Measurements from ENCODE around the gene ARPP19.
"Not testable (repeated sequence)": the region's sequence is repeated elsewhere in the genome, so short reads cannot be mapped to it uniquely, and the experiment has no call there.

The ARPP19 gene, protein sequence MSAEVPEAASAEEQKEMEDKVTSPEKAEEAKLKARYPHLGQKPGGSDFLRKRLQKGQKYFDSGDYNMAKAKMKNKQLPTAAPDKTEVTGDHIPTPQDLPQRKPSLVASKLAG

DNA sequence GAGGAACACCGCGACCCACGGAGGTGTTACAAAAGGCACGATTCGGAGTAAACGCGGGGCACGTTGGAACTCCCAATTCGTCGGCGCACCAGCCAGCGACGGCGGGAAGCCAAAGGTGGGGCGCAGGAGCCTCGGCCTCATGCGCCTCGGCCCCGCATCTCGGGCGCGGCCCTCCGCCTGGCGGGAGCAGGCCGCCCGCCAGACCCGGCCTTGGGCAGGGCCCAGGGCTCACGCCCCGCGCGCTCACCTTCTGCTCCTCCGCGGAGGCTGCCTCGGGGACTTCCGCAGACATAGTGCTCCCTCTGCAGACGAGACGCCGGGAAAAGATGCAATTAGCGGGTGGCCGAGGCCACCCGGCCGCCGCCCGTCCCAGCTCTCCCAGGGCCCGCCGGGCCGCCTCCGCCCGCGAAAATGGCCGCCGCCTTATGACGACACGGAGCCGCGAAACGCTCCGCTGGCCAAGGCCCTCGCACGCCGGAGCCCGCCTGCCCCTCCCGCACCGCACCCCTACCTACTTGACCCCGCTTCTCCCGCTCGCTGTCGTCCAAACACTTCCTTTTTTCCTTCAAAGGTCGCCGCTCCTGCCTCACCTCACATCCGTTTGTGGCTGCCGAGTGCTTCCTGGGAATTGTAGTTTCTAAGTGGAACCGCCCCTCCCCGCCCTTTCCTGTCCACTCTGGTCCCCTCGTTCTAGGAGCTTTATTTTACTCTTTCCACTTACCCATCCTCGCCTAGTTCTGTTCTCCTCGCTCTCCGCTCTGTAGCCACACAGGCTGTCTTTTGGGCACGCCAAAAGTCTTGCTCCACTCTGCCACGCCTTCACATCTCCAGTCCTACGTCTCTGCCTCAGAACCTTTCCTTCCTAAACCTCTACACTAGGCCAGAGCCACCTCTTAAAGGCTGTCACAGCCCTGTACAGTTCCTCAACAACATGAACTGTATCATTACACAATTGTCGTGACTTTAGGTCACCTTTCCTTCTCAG, at the start of gene ARPP19:
Gene ARPP19 (minus strand): TSS at position 430 of the 985 bp plus-strand sequence. CDS start 138 bp downstream, at position 292.
- peak; percentile 89 for DNase-seq

DNA sequence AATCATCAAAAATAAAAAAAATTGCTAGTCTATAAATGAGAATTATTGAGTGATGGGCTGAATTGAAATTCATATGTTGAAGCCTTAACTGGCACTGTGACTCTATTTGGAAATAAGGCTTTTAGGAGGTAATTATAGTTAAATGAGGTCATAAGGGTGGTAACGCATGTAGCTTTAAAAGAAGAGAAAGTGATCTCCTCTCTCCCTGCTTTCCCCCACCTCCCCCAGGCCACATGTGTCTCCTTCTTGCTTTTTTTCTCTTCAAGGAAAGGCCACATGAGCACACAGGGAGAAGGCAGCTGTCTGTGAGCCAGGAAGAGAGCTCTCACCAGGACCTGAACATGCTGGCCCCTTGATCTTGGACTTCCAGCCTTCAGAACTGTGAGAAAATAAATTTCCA, 48.2 kb upstream of the ARPP19 start:
- DNase-seq: no peak

DNA sequence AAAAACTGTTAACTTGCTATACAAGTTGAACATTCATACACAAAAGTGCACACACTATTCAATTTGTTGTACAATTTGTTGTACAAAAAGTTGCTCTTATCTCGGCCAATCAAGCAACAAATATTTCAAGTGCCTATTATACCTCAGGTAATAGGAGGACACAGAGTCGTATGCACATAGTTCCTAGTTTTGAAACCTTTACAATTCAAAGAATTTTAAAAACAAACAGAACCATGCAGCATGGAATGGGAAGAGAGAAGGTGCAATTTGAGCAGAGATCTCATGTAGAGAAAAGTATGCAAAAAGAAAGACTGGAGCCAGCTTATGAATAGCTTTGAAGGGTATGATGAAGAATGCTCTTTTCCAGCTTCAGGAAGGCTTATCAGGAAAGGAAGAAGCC, 46.5 kb upstream of the ARPP19 start:
- no peak for DNase-seq

DNA sequence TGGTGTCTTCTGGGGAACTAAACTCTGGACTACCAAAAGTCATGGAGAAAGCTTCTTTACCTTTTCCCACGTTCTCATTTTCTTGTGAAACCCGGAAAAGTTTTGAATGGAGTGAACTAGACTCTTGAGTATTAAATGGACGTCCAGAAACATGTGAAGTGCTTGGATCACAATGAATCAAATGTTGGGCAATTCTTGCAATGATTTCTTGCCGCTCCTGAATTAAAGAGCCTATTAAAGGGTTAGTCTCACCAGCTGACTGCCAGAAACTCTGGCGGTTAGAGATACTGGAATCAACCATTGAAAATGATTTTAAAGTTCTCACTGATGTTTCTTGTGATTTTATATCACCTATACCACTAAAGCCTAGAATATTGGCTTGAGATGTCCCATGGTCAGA, 40.8 kb upstream of the ARPP19 start:
- DNase-seq: no peak

DNA sequence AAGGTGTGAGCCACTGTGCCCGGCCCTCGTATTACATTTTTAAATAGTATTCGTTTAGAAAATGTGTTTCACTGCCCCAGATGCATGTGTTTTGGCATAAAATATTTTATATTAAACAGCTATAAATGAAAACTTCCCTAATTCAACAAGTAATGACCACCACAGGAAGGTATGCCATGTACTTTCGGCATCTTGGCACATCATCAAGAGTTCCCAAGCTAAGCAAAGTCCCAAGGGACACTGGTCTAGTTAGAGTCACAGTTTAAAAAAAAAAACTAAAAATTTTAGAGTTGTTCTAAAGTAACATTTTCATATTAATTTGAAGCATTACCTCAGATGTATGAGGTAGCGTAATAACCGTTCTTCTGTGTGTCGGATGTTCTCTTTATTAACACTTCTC, 15.6 kb upstream of the ARPP19 start:
- DNase-seq: no peak

DNA sequence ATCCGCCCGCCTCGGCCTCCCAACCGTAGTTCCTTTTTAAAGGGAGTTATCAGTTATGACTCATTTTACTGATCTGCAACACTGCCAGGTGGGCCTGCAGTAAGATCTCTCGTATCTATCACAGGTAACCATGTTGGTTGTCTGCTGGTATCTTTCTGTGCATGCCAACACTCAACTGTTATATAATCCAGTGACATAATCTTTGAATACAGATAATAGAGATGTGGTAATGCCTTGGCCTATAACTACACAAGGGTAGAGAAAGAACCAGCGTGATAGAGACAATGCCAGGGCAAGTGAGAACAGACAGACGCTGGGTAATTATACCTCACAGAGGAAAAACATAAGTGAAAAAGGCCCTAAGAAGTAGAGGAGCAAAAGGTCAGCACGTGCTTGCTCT, 11.0 kb upstream of the ARPP19 start:
- no peak for DNase-seq

DNA sequence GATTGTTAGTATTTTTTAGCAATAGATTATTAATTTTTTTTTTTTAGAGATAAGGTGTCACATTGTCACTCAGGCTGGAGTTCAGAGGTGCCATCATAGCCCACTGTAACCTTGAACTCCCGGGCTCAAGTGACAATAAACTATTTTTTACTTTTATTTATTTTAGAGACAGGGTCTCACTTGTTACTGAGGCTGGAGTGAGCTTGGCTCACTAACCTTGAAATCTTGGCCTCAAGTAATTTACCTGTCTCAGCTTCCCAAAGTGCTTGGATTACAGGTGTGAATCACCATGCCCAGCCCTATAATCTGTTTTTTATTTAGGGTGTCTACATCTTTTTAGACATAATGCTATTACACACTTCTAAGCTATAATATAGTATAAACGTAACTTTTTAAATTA, 7.9 kb upstream of the ARPP19 start:
- no peak for DNase-seq

DNA sequence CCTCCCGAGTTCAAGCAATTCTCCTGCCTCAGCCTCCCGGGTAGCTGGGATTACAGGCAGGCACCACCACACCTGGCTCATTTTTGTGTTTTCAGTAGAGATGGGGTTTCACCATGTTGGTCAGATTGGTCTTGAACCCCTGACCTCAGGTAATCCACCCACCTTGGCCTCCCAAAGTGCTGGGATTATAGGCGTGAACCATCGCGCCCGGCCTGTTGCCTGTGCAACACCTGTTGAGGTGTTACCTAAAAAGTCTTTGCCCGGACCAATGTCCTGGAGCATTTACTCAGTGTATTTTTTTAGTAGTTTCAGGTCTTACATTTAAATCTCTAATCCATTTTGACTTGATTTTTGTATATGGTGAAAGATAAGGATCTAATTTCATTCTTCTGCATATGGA, 6.7 kb upstream of the ARPP19 start:
- DNase-seq: not testable (repeated sequence)

DNA sequence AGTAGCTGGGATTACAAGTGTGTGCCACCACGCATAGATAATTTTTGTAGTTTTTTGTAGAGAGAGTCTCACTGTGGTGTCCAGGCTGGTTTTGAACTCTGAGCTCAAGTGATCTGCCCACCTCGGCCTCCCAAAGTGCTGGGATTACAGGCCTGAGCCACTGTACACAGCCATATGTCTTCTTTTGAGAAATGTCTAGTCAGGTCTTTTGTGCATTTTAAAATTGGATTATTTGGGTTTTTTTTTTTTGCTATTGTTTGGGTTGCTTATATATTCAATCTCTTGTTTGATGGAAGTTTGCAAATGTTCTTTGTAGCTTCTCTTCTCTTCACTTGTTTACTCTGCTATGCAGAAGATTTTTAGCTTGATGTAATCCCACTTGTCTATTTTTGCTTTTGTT, 6.2 kb upstream of the ARPP19 start:
- DNase-seq: no peak

DNA sequence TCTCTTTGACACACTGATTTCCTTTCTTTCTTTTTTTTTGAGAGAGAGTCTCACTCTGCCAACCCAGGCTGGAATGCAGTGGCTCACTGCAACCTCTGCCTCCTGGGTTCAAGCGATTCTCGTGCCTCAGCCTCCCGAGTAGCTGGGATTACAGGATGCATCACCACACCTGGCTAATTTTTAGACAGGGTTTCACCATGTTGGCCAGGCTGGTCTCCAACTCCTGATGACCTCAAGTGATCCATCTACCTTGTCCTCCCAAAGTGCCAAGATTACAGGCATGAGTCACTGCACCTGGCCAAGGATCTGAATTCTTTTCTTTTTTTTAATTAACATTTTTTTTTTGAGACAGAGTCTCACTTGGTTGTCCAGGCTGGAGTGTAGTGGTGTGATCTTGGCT, 5.8 kb upstream of the ARPP19 start:
- DNase-seq: not testable (repeated sequence)

DNA sequence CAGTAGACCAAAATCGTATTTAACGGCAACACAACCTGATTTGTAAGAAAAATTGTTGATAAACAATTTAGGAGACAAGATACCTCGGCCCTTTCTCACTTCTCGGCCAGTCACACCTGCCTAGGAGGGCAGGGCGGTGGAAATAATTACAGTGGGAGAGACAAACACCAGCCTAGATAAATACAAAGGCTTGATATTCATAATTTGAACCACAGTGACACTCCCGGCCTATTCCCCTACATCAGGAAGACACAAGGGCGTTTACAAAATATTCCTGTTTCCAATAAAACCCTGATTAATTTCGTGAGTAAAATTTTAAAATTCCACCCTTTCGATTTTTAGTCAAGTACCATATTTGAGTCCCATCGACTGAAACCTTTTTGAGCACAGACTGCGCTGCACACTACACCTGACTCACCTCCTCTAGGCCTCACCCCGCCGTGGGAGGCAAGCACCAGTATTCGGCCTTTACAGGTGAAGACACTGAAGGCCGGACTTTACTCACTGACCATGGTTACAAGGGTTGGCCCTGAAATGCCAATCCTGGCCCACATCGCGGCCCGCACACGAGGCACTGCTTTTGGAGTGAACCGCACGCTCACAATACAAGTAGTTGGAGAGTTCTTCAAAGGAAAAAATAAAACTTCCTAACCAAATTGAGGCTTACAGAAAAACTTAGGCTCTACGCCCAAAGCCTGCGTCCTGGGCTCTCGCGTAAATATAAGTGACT, 794 bp downstream of the ARPP19 start:
- DNase-seq: peak; percentile 42

DNA sequence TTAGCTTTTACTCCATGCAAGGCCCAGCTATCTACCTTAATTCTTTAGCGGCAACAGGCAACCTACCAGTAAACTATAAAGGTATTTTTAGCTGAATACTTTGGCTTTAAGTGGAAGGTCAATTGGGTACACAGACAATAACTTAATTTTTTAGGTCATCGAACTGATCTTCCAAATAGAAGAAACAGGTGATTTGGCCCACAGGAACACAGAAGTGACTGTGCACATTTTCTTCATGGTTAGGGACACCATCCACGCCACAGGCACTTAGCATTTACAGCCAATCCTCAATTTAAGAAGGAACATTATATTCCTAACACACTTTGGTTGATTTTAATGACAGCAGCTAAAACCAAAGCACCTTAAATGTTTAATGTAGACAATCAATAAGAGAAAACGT, 1.9 kb downstream of the ARPP19 start:
- DNase-seq: no peak

DNA sequence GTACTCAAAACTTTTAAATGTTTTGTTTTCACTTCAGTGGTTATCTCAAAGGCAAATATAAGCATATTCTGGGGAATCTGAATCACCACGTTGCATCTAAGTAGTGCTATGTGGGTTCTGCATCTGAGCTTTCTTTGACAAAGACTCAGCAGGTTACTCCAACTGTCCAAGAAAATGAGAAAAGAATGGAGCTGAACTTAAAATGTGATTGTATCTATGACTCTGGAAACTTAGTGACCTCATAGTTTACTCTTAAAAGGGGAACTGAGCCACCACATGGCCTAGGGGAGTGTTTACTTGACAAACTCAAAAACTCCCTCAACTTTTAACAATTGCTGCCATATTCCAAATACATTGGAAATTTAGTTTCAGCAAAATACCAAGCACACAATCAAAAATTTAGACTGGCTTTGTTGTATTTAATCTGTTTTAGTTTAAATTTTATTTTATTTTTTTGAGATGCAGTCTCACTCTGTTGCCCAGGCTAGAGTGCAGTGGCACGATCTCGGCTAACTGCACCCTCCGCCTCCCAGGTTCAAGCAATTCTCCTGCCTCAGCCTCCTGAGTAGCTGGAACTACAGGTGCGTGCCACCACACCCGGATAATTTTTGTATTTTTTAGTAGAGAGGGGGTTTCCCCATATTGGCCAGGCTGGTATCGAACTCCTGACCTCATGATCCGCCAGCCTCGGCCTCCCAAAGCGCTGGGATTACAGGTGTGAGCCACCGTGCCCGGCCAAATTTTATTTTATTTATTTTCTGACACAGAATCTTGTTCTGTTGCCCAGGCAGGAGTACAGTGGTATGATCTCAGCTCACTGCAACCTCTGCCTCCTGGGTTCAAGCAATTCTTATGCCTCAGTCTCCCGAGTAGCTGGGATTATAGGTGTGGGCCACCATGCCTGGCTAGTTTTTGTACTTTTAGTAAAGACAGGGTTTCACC, 3.1 kb downstream of the ARPP19 start:
- not testable (repeated sequence) for DNase-seq

DNA sequence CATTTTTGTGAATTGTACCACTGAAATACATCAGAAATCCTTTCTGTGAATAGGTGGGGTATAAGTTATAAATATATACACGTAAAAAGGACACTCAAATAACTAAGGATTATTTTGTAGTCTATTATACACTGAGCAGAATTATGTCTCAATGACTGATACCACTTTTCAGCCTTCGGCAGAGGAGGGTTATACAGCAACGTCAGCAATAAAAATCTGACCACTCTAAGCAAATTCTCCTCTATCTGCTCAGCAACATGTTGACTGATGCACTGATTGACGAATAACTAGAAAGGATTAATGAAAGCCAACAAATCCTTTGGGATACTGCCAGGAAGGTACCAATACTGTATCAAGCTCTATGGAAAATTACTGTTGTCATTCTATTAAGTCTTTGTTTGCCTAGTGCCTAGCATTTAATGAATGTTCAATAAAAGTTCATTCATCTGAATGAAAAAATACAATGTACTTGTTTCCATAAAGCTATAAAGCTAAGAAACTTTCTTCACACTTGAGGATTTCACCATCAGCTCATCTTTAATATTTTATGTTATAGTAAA, 5.2 kb downstream of the ARPP19 start:
- DNase-seq: no peak

DNA sequence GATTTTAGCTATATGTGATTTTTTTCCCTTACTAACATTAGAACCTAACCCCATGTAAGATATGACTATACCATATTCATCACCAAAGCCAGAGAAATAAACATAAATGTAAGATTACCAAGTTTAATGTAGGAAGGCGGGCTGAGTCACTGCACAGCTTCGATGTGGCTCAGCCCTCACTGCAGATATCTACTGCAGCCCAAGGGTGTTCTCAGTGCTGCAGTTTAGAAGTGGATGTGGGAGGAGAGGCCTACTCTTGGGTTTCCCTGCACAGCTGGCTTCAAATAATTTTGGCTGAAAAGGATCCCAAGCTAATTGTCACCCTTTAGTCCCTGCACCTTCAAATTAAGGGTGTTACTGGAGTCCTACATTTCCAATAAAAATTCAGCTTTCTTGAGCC, 9.3 kb downstream of the ARPP19 start:
- no peak for DNase-seq

DNA sequence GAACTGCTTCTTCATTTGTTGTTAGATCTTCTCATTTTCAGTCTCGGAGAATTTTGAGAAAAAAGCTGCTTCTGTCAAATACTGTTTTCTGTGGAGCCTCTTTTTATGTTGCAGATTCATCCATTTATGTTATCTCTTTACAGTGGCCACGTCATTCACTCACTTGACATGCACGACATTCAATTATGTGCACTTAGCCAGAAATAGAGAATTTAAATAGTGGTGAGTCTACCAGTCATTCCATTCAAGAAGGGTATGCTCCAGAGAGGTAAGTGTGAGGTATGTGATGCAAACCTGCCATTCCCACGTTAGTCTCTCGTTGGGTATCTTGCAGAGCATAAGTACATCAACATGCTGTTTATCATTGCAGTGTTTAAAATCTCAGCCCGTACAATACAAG, 9.8 kb downstream of the ARPP19 start:
- DNase-seq: no peak

DNA sequence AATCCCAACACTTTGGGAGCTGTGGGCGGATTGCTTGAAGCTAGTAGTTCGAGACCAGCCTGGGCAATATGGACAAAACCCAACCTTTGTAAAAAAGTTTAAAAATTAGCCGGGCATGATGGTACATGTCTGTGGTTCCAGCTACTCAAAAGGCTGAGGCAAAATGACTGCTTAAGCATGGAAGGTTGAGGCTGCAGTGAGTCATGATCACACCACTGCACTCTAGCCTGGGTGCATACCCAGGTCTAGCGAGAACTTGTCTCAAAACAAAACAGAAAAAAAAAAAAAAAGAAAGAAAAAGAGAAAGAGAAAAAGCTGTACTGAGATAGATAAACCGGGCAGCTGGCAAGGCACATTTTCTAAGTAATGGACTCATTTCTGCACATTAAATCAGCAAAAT, 10.6 kb downstream of the ARPP19 start:
- DNase-seq: peak; percentile 36

DNA sequence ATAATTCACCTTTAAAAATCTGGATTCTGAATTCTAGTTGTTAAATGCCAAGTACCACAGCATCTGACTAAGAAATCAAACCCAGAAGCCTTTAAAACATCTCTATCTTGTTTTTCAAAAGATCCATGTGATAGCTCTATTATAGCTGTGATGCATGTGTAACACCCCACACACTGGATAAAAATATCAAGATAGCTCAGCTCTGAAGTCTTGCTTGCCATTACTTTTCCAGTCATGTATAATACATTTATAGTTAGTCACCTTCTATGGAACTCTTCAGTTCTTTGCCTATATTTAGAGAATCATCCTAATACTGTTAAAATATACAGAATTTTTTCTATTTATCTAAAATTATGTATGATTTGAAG, 11.6 kb downstream of the ARPP19 start:
- DNase-seq: no peak

DNA sequence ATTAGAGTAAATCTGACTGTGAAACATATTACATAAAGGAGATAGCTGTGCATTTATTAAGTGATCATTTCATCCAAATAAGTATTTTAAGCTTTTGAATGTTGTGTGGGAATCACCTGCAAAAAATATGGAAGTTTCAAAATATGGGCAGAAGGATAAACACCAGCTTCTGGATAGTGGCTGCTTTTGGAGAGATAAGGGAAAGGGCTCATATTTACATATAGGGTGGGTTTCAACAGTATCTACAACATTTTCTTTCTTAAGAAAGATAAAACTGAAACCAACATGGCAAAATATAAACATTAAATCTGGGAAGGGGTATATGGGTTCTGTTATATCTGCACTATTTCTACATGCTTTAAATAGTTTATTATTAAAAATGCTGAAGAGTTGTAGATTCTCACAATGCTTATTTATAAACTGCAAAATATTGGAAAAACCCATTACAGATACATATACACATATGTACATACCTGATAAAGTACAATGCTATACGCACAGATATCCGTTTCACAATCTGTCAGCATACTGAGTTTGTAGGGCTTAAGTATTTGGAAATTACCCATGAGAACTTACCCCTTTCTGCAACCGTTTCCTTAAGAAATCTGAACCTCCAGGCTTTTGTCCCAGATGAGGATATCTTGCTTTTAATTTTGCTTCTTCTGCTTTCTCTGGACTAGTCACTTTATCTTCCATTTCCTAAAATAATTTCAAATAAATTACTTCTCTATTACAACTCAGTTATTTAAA, 12.1 kb downstream of the ARPP19 start:
- DNase-seq: no peak

DNA sequence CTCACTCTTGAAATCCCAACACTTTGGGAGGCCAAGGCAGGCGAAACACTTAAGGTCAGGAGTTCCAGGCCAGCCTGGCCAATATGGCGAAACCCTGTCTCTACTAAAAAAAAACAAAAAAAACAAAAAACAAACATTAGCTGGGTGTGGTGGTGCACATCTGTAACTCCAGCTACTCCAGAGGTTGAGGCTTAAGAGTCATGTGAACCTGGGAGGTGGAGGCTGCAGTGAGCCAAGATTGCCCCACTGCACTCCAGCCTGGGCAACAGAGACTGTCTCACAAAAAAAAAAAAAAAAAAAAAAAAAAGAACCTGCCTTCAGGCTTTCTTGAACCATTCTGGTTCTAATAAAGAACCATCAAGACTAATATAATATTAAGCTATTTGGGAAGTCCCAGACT, 16.5 kb downstream of the ARPP19 start:
- no peak for DNase-seq

DNA sequence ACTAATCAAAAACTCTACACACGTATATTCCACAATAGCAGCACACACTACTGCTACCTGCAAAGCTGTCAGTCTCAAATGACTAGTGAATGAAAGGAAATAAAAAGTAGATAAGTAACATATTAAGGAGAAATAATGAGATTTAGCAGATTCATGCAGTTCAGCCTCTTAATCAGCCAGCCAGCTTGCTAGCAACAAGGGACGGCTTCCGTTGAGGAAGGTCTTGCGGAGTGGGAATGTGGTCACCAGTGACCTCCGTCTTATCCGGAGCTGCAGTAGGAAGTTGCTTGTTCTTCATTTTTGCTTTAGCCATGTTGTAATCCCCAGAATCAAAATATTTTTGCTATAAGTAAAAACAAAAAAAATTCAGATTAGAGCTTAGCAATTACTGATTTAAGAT, 17.1 kb downstream of the ARPP19 start:
- DNase-seq: no peak

DNA sequence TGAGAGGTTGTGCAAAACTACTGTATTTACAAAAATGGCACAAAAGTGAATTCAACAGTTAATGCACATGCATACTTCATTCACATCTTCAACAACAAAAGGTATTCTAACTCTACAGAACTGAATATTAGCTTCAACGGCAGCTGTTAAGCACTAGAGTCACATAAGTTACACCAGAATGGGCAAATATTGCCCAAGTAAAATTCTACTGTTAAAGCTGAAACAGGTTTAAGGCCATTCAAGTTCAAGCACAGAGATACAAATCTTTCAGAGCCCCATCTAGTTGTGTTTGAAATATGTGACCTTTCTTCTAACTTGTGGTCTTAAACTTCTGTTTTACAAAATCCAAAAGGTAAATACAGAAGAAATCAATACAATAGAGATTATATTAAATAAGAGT, 17.6 kb downstream of the ARPP19 start:
- not testable (repeated sequence) for DNase-seq
